SIG-M5 treated with dmso at 0.1 percent for 504 hours (cell line): Measurements from ENCODE around the gene MS4A10.
"Not testable (repeated sequence)": the region's sequence is repeated elsewhere in the genome, so short reads cannot be mapped to it uniquely, and the experiment has no call there.

Experiments used
- DNase-seq: peaks from one replicate; lab custom pipeline; 2025; ENCODE audit not compliant: unreplicated experiment; lab: John Stamatoyannopoulos, UW

MS4A10 gene

DNA sequence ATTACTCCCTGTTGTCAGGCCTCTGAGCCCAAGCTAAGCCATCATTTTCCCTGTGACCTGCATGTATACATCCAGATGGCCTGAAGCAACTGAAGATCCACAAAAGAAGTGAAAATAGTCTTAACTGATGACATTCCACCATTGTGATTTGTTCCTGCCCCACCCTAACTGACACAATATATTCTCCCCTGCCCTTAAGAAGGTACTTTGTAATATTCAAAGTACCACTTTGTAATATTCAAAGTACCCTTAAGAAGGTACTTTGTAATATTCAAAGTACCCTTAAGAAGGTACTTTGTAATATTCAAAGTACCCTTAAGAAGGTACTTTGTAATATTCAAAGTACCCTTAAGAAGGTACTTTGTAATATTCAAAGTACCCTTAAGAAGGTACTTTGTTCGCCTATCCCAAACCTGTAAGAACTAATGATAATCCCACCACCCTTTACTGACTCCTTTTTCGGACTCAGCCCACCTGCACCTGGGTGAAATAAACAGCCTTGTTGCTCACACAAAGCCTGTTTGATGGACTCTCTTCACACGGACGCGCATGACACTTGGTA lies 38.7 kb downstream of the MS4A10 start:
- DNase-seq: not testable (repeated sequence)

DNA sequence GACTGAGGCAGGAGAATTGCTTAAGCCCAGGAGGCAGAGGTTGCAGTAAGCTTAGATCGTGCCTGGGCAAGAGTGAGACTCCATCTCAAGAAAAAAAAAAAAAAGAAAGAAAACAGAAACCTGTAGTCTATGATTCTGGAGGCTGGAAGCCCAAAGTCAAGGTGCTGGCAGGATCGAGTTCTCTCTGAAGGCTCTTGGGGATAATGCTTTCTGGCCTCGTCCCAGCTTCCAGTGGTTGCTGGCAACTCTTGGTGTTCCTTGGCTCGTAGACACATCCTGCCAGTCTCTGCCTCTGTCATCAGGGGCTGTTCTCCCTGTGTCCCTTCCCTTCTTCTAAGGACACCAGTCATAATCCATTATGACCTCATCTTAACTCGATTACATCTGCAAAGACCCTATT lies 40.0 kb downstream of the MS4A10 start:
- no peak for DNase-seq

GRCh38 chr11:60825790-60826189 lies 40.7 kb downstream of the MS4A10 start:
- DNase-seq: no peak

DNA sequence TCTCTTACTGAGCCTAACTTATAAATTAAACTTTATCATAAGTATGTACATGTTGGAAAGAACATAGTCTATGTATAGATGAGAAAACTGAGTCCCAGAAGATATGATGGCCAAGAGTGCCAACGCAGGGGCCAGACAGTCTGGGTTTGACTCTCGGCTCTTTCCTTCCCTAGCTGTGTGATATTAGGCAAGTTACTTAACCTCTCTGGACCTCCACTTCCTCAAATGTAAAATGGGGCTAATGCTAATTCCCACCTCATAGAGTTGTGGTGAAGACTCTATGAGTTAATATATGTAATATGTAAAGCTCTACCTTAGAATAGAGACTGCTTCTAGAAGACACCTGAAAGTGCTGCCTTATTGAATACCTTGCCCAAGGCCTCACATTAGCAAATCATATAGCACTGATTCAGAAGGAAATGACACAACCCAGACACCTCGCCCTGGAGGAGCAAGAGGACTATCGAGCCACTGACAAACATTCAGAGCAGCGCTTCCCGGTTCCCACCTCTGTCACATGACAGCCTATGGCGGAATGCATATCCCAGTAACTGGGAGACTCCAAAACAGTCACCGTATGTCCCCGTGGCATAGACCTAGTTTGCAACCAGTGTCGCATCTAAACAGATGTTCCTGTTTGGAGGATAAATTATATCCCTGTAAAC lies 45.5 kb downstream of the MS4A10 start:
- DNase-seq: no peak

GRCh38 chr11:60831143-60831500 lies 46.0 kb downstream of the MS4A10 start:
- DNase-seq: peak; percentile 65

GRCh38 chr11:60831501-60832079 lies 46.5 kb downstream of the MS4A10 start:
- DNase-seq: no peak

DNA sequence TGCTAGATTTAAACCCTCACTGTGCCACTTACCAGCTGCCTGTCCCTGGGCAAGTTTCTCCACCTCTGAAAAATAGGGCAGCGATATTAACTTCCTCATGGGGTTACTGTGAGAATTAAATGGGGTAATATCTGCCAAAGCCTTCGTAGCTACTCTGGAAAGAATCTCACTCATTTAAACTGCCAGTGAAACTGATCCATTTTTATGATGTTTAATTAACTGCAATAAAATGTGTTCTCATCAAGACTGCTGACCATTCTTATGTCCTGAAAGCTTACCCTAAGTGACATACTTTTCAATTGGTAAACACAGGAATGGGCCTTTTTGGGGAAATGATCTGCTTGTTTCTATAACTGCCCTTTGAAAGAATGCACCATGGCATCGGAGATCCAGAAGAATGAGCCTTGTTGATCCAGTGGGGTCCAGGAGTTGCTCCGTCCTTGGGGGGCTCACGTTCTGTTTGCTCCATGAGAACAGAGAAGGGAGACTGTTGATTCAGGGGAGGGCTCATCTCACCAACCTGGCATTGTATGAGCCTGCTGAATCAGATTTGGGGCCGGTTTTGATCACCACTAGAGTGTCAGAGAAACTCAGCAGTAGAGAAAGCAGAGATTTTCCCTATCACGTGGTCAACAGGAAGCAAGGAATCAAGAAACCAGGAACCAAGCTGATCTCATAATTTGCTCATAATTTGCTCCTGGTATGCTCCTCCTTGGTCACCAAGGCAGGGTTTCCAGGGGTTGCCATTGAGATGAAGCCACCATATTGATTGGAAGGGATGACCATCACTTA lies 49.8 kb downstream of the MS4A10 start:
- no peak for DNase-seq

- peak; percentile 50 for DNase-seq
Observed at GRCh38 chr11:60835534-60835846, 50.4 kb downstream of the MS4A10 start.

- DNase-seq: no peak
Observed at GRCh38 chr11:60836866-60837515, 51.9 kb downstream of the MS4A10 start.

- DNase-seq: no peak
Observed at GRCh38 chr11:60838132-60838531, 53.0 kb downstream of the MS4A10 start.

- DNase-seq: no peak
Observed at GRCh38 chr11:60840470-60841430, 55.6 kb downstream of the MS4A10 start.

- DNase-seq: peak; percentile 77
Observed at GRCh38 chr11:60841797-60842667, 56.9 kb downstream of the MS4A10 start, which contains the start of gene CCDC86. TSS of gene CCDC86 (plus strand) at chr11:60842113. CDS start at chr11:60842125, 12 bp downstream.

DNA sequence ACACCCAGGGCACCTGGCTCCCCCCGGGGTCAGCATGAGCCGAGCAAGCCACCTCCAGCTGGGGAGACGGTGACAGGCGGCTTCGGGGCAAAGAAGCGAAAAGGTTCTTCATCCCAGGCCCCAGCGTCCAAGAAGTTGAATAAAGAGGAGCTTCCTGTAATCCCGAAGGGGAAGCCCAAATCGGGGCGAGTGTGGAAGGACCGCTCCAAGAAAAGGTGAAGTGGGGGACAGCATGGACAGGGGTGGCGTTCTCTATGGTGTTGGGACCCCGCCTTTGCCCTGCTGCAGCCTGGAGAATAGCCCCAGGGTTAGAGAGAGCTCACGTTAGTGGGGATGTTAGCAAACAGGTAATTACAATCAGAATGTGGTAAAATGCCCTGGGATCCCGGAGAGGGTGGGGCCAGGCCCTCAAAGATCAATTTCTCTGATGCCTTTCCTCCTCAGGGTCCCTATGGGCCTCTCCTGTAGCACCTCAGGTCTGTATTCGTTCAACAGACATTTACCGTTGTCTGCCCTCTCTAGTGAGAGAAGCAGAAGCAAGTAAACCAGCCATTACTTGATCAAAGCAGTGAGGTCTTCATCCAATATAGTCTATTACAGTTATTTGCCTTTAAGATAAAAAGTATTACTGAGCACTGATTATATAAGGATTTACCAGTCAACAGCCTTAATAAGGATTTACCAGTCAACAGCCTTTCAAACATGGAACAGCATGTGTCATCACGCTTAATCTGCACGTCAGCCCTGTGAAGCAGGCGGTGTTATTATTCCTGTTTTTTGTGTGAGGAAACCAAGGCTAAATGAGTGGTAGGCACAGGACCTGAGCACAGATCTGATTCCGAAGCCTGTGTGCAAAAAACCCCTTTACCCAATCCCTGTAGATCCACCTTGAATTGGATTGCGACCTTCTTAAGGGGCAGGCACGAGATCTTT lies 57.8 kb downstream of the MS4A10 start:
- DNase-seq: no peak

DNA sequence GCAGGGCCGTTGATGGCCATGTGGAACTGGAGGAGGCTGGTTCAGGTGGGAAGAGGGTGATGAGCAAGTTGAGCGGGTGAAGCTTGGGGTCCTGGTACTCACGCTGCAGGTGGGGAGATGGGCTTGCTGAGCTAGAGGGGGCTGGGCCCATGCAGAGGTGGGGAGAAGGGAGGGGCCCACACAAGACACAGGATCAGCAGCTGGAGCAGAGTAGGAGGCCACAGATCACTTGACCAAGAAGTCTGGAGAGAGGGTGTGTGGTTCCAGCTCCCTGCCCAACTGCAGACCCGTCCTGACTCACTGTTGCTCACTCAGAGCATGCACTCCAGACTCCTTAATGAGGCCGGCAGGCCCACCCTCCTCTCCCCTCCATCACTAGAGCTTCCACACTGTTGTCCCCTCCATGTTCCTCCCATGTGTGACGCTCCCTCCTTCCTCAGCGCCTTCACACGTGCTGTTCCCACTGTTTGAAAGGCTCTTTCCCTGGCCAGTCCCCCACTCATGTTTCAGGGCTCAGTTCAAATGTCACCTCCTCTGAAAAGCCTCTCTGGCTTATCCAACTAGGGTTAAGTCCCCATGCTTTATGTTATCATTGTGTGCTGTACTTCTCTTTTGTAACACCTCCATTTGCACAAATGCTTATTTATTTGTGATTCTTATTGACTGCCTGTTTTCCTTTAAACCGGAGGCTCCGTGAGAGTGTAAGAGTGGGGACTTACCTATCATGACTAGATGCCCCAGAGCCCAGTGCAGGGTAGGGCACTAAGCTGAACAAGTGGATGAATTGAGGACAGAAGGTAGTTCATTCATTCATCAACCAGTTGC lies 59.1 kb downstream of the MS4A10 start:
- no peak for DNase-seq

GRCh38 chr11:60844870-60845221 lies 59.7 kb downstream of the MS4A10 start:
- no peak for DNase-seq

- no peak for DNase-seq
Observed at GRCh38 chr11:60845338-60845737, 60.2 kb downstream of the MS4A10 start.

GRCh38 chr11:60847281-60847680 lies 62.1 kb downstream of the MS4A10 start:
- no peak for DNase-seq

GRCh38 chr11:60847896-60848295 lies 62.8 kb downstream of the MS4A10 start:
- no peak for DNase-seq
